ENCODE measurements around the gene DIDO1. TPM values are rescaled to one million over a fixed set of nuclear protein-coding genes. Genes with fewer than 3 reads are reported as not detected.

Gene DIDO1
- total and polyA plus RNA-seq, 9 of the 15 experiments (the other 6 are each of a cell fraction or from before 2014, with no cell fraction given), result 4.4 to 46.8 (median 31.2) TPM

DNA sequence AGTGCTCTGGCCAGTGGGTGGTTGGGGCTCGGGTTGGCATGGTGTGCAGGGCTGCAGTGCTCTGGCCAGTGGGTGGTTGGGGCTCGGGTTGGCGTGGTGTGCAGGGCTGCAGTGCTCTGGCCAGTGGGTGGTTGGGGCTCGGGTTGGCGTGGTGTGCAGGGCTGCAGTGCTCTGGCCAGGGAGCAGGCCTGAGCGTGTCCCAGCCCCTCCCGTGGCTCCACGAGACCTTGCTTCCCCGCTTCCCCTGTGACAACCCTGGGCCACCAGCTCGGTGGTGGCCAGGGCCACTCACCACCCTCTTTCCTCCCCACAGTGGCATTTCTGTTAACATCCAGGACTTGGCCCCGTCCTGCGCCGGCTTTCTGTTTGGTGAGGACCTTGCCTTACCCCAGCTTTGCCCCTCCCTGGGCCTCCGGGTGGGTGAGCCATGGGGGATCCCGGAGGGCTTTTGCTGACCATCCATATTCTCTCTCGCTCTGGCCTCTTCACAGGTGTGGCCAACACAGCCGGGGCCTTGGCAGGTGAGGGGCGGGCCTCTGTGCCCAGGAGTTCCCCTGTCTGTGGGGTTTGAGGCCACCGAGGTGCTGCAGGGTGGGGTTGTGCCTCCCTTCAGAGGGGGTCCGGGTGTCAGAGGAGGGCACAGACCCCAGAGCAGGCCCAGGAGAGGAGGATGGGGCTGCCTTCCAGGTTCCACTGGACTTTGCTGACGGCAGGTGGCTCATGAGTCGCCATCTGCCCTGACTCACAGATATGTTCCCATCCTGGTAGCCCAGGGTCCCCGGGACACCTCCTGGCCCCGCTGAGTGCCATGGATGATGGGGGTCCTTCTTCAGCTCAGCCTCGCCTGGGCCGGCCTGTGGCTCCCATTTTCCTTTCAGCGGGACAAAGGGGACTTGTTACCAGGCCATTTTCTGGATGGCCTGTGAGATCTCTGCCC lies 40.2 kb upstream of the DIDO1 start:
- BruUV-seq (replicated peaks), result no TSS peak
- ChIA-PET CTCF (ENCODE audit: low intra/inter-chr PET ratio) (no interaction called here), POLR2A (interaction anchor here (1.0 to 1.2 kb wide), 2 partner anchors 13 to 30 kb away, joined by 3 to 6 read pairs; no protein-coding TSS in a partner anchor)
- H2AFZ ChIP-seq (ENCODE audit: low read depth, low read length), result no peak overlapping the region
- ATAC-seq, result no peak
- no peaks in the 10 kb centered on the region for H3K36me3 ChIP-seq (ENCODE audit: control insufficient read depth, insufficient read depth, low read length)
- intact Hi-C loops (cut with micrococcal nuclease) (no loop called here), in situ Hi-C loops (cut with MboI) (no loop called here)
- no peak for FAIRE-seq
- TF ChIP-seq HNRNPH1 (optimal IDR thresholded peaks at IDR 0.05; ENCODE audit: low read depth, low read length), result no peak
- TF ChIP-seq FOXA1 (IDR thresholded peaks at IDR 0.05; ENCODE audit: borderline replicate concordance), result no peak
- no peak for DNase-seq (ENCODE audit: extremely low read depth in 1 of 4, low spot score in 3 of 4)
- 8% methylated on average over 19 of the region's 27 CpGs for WGBS (ENCODE audit: insufficient coverage, low coverage, missing lambda C conversion rate)
- no peaks in the 10 kb centered on the region for H3K9me3 ChIP-seq (replicated peaks; ENCODE audit: control insufficient read depth, insufficient read depth, low read depth, low read length)
- H3K4me2 ChIP-seq (ENCODE audit: insufficient read depth, low read length), result no peak overlapping the region
- no peaks in the 10 kb centered on the region for H3K79me2 ChIP-seq (ENCODE audit: control insufficient read depth, insufficient read depth, low read length)
- H3K4me3 ChIP-seq, result no peak overlapping the region
- H3K9ac ChIP-seq (ENCODE audit: insufficient read depth in 1 of 2, low read depth in 2 of 2, low read length in 2 of 2), result 0 out of 4 replicates have a peak overlapping the region, but pooled peaks of 1 of the 2 experiments have one; percentile 35
- H3K27ac ChIP-seq (ENCODE audit: extremely low read depth, low read depth, low read length), result no peak overlapping the region
- H3K9me1 ChIP-seq (ENCODE audit: control insufficient read depth, insufficient read depth, low read length), result no peaks in the 10 kb centered on the region
- peaks cover 64 to 100% of the 10 kb centered on the region in 2 experiments for H3K27me3 ChIP-seq (ENCODE audit: control insufficient read depth in 2 of 2, insufficient read depth in 2 of 2, low read length in 2 of 2)
- peaks cover 0 to 47% of the 10 kb centered on the region in 2 experiments; a peak in 2 of 5 replicates for H3K4me1 ChIP-seq (replicated peaks in 1 of 2; ENCODE audit: control insufficient read depth in 2 of 2, insufficient read depth in 2 of 2, low read length in 2 of 2)
- peaks cover 3% of the 10 kb centered on the region; the same call in 1 of the 2 replicates for H4K20me1 ChIP-seq (replicated peaks; ENCODE audit: control insufficient read depth, insufficient read depth, low read length)

DNA sequence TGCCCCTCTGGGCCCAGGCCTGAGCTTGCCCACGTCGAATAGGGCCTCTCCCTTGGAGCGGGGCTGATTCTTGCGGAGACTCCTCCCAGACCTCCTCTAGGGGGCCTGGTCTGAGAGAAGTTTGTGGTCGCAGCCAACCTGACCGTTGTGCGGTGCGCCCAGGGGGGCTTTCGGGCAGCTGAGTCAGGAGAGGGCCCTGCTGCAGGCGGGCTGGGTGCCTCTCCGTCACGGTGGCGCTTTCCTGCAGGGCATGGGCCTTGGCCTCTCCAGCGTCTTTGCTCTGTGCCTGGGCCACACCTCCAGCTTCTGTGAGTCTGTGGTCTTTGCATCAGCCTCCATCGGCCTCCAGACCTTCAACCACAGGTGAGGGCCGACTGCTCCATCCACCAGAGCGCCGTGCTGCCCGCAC lies 39.1 kb upstream of the DIDO1 start:
- intact Hi-C loops (cut with micrococcal nuclease), result no loop called here
- 0 out of 4 replicates have a peak overlapping the region, but pooled peaks of 1 of the 2 experiments have one; percentile 5 for H3K9ac ChIP-seq (ENCODE audit: insufficient read depth in 1 of 2, low read depth in 2 of 2, low read length in 2 of 2)
- no peaks in the 10 kb centered on the region for H3K79me2 ChIP-seq (ENCODE audit: control insufficient read depth, insufficient read depth, low read length)
- no peaks in the 10 kb centered on the region for H3K36me3 ChIP-seq (ENCODE audit: control insufficient read depth, insufficient read depth, low read length)
- no peak overlapping the region for H3K4me3 ChIP-seq
- no peaks in the 10 kb centered on the region for H3K9me1 ChIP-seq (ENCODE audit: control insufficient read depth, insufficient read depth, low read length)
- peaks cover 5% of the 10 kb centered on the region; the same call in 1 of the 2 replicates for H4K20me1 ChIP-seq (replicated peaks; ENCODE audit: control insufficient read depth, insufficient read depth, low read length)
- CTCF ChIA-PET (ENCODE audit: low intra/inter-chr PET ratio), result no interaction called here
- peaks cover 64 to 98% of the 10 kb centered on the region in 2 experiments for H3K27me3 ChIP-seq (ENCODE audit: control insufficient read depth in 2 of 2, insufficient read depth in 2 of 2, low read length in 2 of 2)
- 4% methylated on average over 17 of the region's 19 CpGs for WGBS (ENCODE audit: insufficient coverage, low coverage, missing lambda C conversion rate)
- no TSS peak for BruUV-seq (replicated peaks)
- DNase-seq (ENCODE audit: extremely low read depth in 1 of 4, low spot score in 3 of 4) (peak in 2 of 4 experiments; percentile 48 to 51), ATAC-seq (peak; percentile 65), FAIRE-seq (no peak)
- TF ChIP-seq, protein P1, sequence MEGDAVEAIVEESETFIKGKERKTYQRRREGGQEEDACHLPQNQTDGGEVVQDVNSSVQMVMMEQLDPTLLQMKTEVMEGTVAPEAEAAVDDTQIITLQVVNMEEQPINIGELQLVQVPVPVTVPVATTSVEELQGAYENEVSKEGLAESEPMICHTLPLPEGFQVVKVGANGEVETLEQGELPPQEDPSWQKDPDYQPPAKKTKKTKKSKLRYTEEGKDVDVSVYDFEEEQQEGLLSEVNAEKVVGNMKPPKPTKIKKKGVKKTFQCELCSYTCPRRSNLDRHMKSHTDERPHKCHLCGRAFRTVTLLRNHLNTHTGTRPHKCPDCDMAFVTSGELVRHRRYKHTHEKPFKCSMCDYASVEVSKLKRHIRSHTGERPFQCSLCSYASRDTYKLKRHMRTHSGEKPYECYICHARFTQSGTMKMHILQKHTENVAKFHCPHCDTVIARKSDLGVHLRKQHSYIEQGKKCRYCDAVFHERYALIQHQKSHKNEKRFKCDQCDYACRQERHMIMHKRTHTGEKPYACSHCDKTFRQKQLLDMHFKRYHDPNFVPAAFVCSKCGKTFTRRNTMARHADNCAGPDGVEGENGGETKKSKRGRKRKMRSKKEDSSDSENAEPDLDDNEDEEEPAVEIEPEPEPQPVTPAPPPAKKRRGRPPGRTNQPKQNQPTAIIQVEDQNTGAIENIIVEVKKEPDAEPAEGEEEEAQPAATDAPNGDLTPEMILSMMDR (IDR thresholded peaks at IDR 0.05 in 2 of 3, conservative IDR thresholded peaks at IDR 0.05 in 1 of 3; ENCODE audit: insufficient read depth in 2 of 3, low read depth in 1 of 3, low read length in 3 of 3), result 0 out of 6 replicates have a peak, but pooled peaks of 1 of the 3 experiments have one; percentile 14
- no peak for TF ChIP-seq NR2C2 (CRISPR knock-in tag; IDR thresholded peaks at IDR 0.05)
- no peak for TF ChIP-seq NR2C2 (tag; IDR thresholded peaks at IDR 0.05)
- POLR2A ChIA-PET, result interaction anchor here (0.8 to 1.2 kb wide), 3 partner anchors 8 to 38 kb away, joined by 4 to 6 read pairs (median 5); no protein-coding TSS in a partner anchor
- in situ Hi-C loops (cut with MboI), result no loop called here
- H3K27ac ChIP-seq (ENCODE audit: extremely low read depth, low read depth, low read length), result no peak overlapping the region
- H2AFZ ChIP-seq (ENCODE audit: low read depth, low read length), result no peak overlapping the region
- no peak overlapping the region for H3K4me2 ChIP-seq (ENCODE audit: insufficient read depth, low read length)
- H3K9me3 ChIP-seq (replicated peaks; ENCODE audit: control insufficient read depth, insufficient read depth, low read depth, low read length), result no peaks in the 10 kb centered on the region
- peaks cover 0 to 48% of the 10 kb centered on the region in 2 experiments; a peak in 2 of 5 replicates for H3K4me1 ChIP-seq (replicated peaks in 1 of 2; ENCODE audit: control insufficient read depth in 2 of 2, insufficient read depth in 2 of 2, low read length in 2 of 2)

Data from K562 (cell line).